GM18951 (cell line): ENCODE data around the gene CCDC97.

ENCODE experiments used
- POLR2A ChIP-seq: IDR thresholded peaks from 4 replicates; pipeline ENCODE4 v1.6.1; 2011; ENCODE audit warnings: mild to moderate bottlenecking; ENCODE audit not compliant: insufficient read length, insufficient read depth; ENCODE audit errors: extremely low read depth
- in situ Hi-C: fragments of 300-500 bp; cut with MboI; formaldehyde crosslinking; loops from one replicate; pipeline ENCODE4 v1.12.0; 2022; ENCODE audit warnings: low sequenced_read_pairs, mixed read lengths, inconsistent platforms; ENCODE audit not compliant: unreplicated experiment

Gene CCDC97

GRCh38 chr19:41304706-41305483 is 5.1 kb upstream of the CCDC97 start:
- in situ Hi-C loops: no loop called here
- no peak for TF ChIP-seq POLR2A

GRCh38 chr19:41305927-41306793 is 3.8 kb upstream of the CCDC97 start:
- in situ Hi-C loops: no loop called here
- TF ChIP-seq POLR2A: no peak

GRCh38 chr19:41307090-41307875 is 2.7 kb upstream of the CCDC97 start:
- TF ChIP-seq POLR2A: no peak
- in situ Hi-C loops: no loop called here

GRCh38 chr19:41307954-41308449 is 2.0 kb upstream of the CCDC97 start:
- in situ Hi-C loops: no loop called here
- TF ChIP-seq POLR2A: no peak

GRCh38 chr19:41308450-41309179 is 1.4 kb upstream of the CCDC97 start:
- in situ Hi-C loops: no loop called here
- TF ChIP-seq POLR2A: peak; percentile 45

GRCh38 chr19:41309180-41310032 is 566 bp upstream of the CCDC97 start:
- in situ Hi-C loops: no loop called here
- no peak for TF ChIP-seq POLR2A

- no peak for TF ChIP-seq POLR2A
- in situ Hi-C loops: no loop called here
Observed at GRCh38 chr19:41311072-41311471, 1.1 kb downstream of the CCDC97 start.

GRCh38 chr19:41311613-41312012 is 1.6 kb downstream of the CCDC97 start:
- in situ Hi-C loops: no loop called here

GRCh38 chr19:41316306-41316920 is 6.4 kb downstream of the CCDC97 start:
- in situ Hi-C loops: no loop called here

More at GRCh38 chr19:41311613-41312012, 1.6 kb downstream of the CCDC97 start:
- TF ChIP-seq POLR2A: no peak

GRCh38 chr19:41318696-41319499 is 8.9 kb downstream of the CCDC97 start:
- TF ChIP-seq POLR2A: no peak
- in situ Hi-C loops: no loop called here

More at GRCh38 chr19:41316306-41316920, 6.4 kb downstream of the CCDC97 start:
- TF ChIP-seq POLR2A: no peak

- in situ Hi-C loops: no loop called here
- TF ChIP-seq POLR2A: peak; percentile 14
Observed at GRCh38 chr19:41319500-41320184, 9.7 kb downstream of the CCDC97 start.
